ENCODE data around the gene PSPH. TPM values are rescaled to one million over a fixed set of nuclear protein-coding genes. Genes with fewer than 3 reads are reported as not detected.

Gene PSPH
- total RNA-seq, 1 experiment from 2014 or later, result 50.7 TPM

- ATAC-seq (no peak), DNase-seq (ENCODE audit: low read depth, low spot score) (no peak)
- Histone ChIP-seq H3K4me2 (ENCODE audit: low read length) (no peak overlapping the region), H3K9me3 (ENCODE audit: control insufficient read depth in 1 of 2, insufficient read depth in 1 of 2, low read depth in 1 of 2, low read length in 2 of 2) (no peaks in the 10 kb centered on the region), H3K4me1 (ENCODE audit: control insufficient read depth in 1 of 2, insufficient read depth in 2 of 2, low read length in 2 of 2) (no peaks in the 10 kb centered on the region), H3K79me2 (ENCODE audit: insufficient read depth, low read length) (no peaks in the 10 kb centered on the region), H3K9me2 (ENCODE audit: insufficient read depth) (no peaks in the 10 kb centered on the region), H3K27ac (ENCODE audit: low read depth, low read length) (no peak overlapping the region), H3K36me3 (ENCODE audit: control insufficient read depth in 1 of 2, insufficient read depth in 2 of 2, low read length in 2 of 2) (no peaks in the 10 kb centered on the region; a peak in 1 of 4 replicates), H3K27me3 (ENCODE audit: insufficient read depth, low read length) (no peaks in the 10 kb centered on the region), H4K20me1 (ENCODE audit: insufficient read depth) (no peaks in the 10 kb centered on the region), H2AFZ (ENCODE audit: low read depth, low read length, poor library complexity, severe bottlenecking) (no peak overlapping the region), H3K9ac (ENCODE audit: low read length) (no peak overlapping the region), H3K4me3 (replicated peaks in 1 of 2; ENCODE audit: low read depth in 1 of 2, low read length in 2 of 2) (no peak overlapping the region)
- ChIA-PET RAD21 (ENCODE audit: low non-redundant PET in 1 of 2, low total read pairs in 2 of 2, uncharacterized antibody in 2 of 2, unreplicated experiment in 2 of 2) (no interaction called here), CTCF (interaction anchor here (4.4 kb wide), 1 partner anchor 70 kb away, joined by 20 read pairs; no protein-coding TSS in a partner anchor), POLR2A (no interaction called here)
- BruUV-seq (replicated peaks), result no TSS peak
- TF ChIP-seq SRF (IDR thresholded peaks at IDR 0.05; ENCODE audit: low read depth) (no peak), CEBPB (IDR thresholded peaks at IDR 0.05; ENCODE audit: low read depth) (no peak), POLR2AphosphoS5 (IDR thresholded peaks at IDR 0.05; ENCODE audit: low read depth, low read length) (no peak), EZH2phosphoT487 (IDR thresholded peaks at IDR 0.05; ENCODE audit: borderline replicate concordance) (no peak)
- intact Hi-C loops (cut with micrococcal nuclease), result loop anchor here (5.0 to 10.0 kb wide), 2 partner anchors 89 to 359 kb away; partner anchors contain the start of gene PHKG1
These were observed 47.5 kb downstream of the PSPH start for GRCh38 chr7:56003749-56004148.

- Histone ChIP-seq H2AFZ (ENCODE audit: low read depth, low read length, poor library complexity, severe bottlenecking) (no peak overlapping the region), H3K79me2 (ENCODE audit: insufficient read depth, low read length) (no peaks in the 10 kb centered on the region), H3K4me1 (ENCODE audit: control insufficient read depth in 1 of 2, insufficient read depth in 2 of 2, low read length in 2 of 2) (no peaks in the 10 kb centered on the region), H3K27me3 (ENCODE audit: insufficient read depth, low read length) (no peaks in the 10 kb centered on the region), H3K4me3 (replicated peaks in 1 of 2; ENCODE audit: low read depth in 1 of 2, low read length in 2 of 2) (no peak overlapping the region), H3K9ac (ENCODE audit: low read length) (no peak overlapping the region), H3K9me3 (ENCODE audit: control insufficient read depth in 1 of 2, insufficient read depth in 1 of 2, low read depth in 1 of 2, low read length in 2 of 2) (no peaks in the 10 kb centered on the region), H4K20me1 (ENCODE audit: insufficient read depth) (no peaks in the 10 kb centered on the region), H3K36me3 (ENCODE audit: control insufficient read depth in 1 of 2, insufficient read depth in 2 of 2, low read length in 2 of 2) (peaks cover 4% of the 10 kb centered on the region in 2 experiments; a peak in 3 of 4 replicates), H3K27ac (ENCODE audit: low read depth, low read length) (no peak overlapping the region), H3K9me2 (ENCODE audit: insufficient read depth) (no peaks in the 10 kb centered on the region), H3K4me2 (ENCODE audit: low read length) (no peak overlapping the region)
- POLR2A ChIA-PET, result no interaction called here
- intact Hi-C loops (cut with micrococcal nuclease), result no loop called here
- no peak for TF ChIP-seq MAX (IDR thresholded peaks at IDR 0.05)
- TF ChIP-seq EZH2 (IDR thresholded peaks at IDR 0.05), result no peak
- no peak for TF ChIP-seq SIN3A (IDR thresholded peaks at IDR 0.05; ENCODE audit: low read depth)
- no peak for TF ChIP-seq ATF3 (IDR thresholded peaks at IDR 0.05)
- RAD21 ChIA-PET (ENCODE audit: low non-redundant PET in 1 of 2, low total read pairs in 2 of 2, uncharacterized antibody in 2 of 2, unreplicated experiment in 2 of 2), result no interaction called here
- no TSS peak for BruUV-seq (replicated peaks)
- no peak for DNase-seq (ENCODE audit: low read depth, low spot score)
- CTCF ChIA-PET, result no interaction called here
- no peak for ATAC-seq
These were observed 54.3 kb downstream of the PSPH start for GRCh38 chr7:55996856-55997500.
